ENCODE data around the gene KRT2. TPM values are rescaled to one million over a fixed set of nuclear protein-coding genes. Genes with fewer than 3 reads are reported as not detected.

The KRT2 gene
- total and polyA plus RNA-seq, 10 of the 15 experiments (the other 5 are each of a cell fraction or from before 2014, with no cell fraction given), result 0.08 to 0.12 TPM; not detected in 8

GRCh38 chr12:52648012-52648550, 3.9 kb downstream of the KRT2 start (continued):
- TF ChIP-seq LARP7 (IDR thresholded peaks at IDR 0.05), result no peak
- TF ChIP-seq STAT3 (IDR thresholded peaks at IDR 0.05; ENCODE audit: low read depth, low read length), result no peak
- no peak for TF ChIP-seq FOXM1 (IDR thresholded peaks at IDR 0.05; ENCODE audit: low read depth, low read length)
- TF ChIP-seq EZH2 (IDR thresholded peaks at IDR 0.05; ENCODE audit: borderline replicate concordance, control insufficient read depth, low read depth, low read length), result no peak
- TF ChIP-seq IKZF1 (conservative IDR thresholded peaks at IDR 0.05), result no peak
- TF ChIP-seq CTCF (IDR thresholded peaks at IDR 0.05 in 2 of 3, conservative IDR thresholded peaks at IDR 0.05 in 1 of 3; ENCODE audit: control insufficient read depth in 2 of 3, extremely low read depth in 1 of 3, insufficient read depth in 1 of 3, low read depth in 3 of 3, low read length in 3 of 3), result no peak
- TF ChIP-seq ZNF217 (IDR thresholded peaks at IDR 0.05), result no peak
- no peak for TF ChIP-seq ASH2L (IDR thresholded peaks at IDR 0.05; ENCODE audit: borderline replicate concordance, low read depth)
- no peak for TF ChIP-seq ZBTB11 (CRISPR knock-in tag; IDR thresholded peaks at IDR 0.05)
- no peak for TF ChIP-seq HDGF (IDR thresholded peaks at IDR 0.05)
- TF ChIP-seq PML (IDR thresholded peaks at IDR 0.05; ENCODE audit: low read length), result no peak

All from GM12878 (cell line).